DMS114 treated with DMSO at 0.1 percent for 48 hours (cell line): ENCODE measurements around the gene ZNF24.

Experiments used
- DNase-seq: peaks from one replicate; lab custom pipeline; 2025; ENCODE audit not compliant: unreplicated experiment; lab: John Stamatoyannopoulos, UW

The ZNF24 gene

DNA sequence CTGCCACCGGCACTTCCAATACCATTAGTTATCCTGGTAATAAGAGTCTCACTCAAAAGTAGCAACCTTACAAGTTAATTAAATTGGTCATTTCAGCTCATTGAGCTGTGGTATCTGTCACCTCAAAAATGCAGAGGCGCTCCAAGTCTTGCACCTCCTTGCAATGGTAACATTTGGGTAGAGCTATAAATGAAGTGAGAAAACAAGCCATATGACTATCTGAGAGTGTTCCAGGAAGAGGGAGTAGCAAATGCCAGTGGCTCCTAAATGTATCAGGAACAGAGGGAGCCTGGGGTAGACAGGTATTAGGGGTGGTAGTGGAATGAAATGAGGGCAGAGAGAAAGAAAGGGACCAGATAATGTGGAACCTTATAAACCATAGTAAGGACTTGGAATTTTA, 48.2 kb downstream of the ZNF24 start:
- no peak for DNase-seq

DNA sequence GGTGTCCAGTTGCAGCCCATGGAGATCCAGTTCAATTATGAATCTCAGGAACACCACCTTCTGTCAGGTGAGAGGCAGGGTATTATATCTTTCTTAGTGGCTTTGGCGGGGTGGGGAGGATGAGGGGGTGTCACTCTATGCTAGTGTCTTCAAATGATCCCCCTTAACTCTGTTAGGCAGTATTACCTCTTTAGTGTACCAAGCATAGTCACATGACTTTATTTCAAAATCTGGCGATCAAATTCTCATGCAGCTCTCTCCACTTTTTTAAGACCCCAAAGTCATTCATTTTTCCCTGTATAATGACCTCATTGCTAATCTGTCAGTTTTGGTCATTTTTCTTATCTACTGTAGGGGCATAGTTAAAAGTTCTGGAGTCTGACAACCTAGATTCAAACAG, 53.1 kb downstream of the ZNF24 start:
- no peak for DNase-seq

DNA sequence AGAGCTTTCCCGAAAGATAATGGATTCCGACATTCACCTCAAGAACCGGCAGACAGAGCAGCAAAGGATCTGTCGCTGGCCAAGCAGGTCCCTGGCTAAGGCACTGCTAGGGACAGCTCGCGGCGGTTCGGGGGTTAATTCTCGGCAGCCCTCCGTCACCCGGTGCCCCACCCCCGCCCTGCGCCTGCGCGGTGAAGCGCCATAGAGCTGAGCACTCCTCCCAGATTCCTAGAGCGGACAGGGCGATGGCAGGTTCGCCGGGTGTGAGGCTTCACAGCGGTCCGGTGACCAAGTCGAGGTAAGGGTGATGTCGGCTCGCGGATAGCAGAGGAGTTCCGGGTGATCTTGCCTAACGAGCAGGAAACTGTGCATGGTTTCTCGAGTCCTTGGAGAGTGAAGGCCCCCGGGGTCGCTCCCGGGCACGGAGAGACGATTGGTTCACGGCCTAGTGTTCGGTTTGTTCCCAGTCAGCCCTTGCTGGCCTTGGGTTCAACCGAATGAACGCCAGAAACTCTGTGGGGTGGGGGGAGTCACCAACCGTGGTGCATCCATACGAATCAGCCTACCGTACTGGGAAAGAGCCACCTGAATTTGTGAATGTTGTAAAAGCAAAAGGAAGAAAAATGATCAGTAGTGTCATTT, 54.0 kb downstream of the ZNF24 start, which contains the start of gene ZSCAN30:
TSS of gene ZSCAN30 (minus strand) at position 136 of the 642 bp plus-strand sequence. CDS start 25,877 bp downstream, outside the sequence.
- peak; percentile 83 for DNase-seq

DNA sequence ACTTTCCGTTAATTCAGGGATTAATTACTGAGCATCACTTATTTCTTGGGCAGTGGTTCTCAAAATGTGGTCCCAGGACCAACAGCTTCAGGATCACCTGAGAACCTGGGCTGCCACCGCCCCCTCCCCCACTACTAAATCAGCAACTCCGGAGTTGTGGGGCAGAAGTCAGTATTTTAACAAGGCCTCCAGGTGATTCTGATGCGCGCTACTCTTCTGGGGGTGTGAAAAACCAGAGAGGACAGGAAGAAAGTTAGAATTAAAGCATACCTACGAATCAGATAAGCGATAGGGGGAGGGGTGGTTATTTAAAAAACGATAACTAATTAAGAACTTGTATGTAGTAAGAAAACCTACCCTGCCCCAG, 54.5 kb downstream of the ZNF24 start:
- no peak for DNase-seq

DNA sequence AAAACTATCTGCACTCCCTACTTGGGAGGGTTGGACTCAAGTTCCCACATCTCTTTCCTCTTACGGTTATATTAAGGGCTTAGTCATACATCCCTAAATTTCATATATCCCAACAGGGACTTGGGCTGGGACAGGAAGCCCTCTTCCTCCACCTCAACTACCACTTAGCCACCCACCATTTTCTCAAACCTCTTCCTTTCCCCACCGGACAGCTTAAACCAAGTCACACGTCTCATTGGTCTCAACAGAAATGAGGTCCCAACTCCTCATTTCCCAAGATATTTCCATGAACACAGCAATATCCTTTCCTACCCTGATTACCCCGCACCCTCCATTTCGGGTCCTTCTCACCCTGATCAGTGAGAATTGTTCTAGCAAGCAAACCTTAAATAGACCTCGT, 54.9 kb downstream of the ZNF24 start:
- DNase-seq = no peak

DNA sequence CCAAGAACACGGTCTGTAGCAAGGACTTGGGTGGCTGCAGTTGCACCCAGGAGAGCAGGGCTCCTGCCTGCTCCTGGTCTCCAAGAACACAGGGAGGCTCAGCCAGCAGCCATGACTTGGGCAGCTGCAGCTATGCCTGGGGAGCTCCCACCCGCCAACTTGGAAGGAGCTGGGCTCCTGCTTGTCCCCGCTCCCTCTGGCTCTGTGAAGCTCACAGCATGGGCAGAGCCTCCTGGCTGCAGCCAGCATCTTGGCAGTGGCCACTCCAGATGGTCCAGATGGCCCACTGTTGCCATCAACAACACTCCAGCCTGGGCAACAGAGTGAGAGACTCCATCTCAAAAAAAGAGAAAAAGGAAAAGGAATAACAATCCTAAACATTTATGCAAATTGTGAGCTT, 59.4 kb downstream of the ZNF24 start:
- no peak for DNase-seq

DNA sequence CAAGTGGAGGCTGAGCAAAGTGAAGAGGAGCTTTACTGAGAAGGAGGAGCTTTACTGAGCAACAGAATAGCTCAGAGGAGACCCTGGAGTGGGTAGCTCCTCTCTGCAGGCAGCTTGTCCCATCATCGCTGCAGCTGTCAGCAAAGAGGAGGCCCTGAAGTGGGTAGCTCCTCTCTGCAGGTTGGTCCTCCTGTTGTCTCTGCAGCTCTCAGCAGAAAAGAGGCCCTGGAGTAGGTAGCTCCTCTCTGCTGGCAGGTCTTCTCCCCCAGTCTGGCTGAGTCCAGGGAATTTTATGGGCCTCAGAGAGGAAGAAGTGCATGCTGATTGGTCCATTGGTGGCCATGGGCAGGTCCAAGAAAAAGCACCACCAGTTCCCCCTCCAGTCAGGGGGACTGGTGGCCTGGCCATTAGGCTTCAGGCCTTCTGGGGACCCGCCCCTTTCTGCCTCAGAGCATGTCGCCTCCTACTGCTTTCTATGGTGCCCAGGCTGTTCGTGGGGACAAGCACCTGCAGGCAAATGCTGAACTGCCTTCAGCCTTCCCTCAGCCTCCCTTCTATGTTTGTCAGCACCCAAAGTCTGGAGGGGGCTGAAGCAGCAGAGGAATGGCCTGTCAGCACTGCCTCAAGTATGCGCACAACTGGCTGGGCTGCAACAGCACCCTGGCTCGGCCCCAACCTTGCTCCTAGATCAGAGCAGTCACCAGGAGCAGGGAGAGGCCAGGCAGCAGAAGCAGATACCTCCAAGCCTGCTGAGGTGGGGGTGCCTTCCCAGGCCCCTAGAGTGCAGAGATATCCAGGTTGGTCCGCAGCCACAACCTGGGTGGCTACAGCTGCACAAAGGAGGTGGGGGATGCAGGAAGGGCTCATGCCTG, 60.1 kb downstream of the ZNF24 start:
- no peak for DNase-seq

DNA sequence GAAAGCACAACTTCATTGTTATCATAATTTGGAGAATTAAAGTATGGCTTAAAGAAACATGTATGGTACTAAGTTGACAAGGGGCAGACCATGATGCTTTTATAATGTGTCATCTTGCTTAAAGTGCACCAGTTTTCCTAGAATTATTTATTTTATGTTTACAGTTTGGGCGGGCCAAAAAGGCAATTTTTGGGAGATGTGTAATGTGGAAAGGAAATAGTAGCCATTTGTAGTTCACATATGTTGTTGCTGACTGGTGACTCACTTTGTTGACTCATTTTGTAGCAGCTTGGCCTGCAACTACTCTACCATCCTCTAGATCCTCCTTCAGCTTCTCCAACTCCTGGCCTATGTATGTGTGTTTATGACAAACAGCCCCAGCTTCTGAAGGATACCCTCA, 61.9 kb downstream of the ZNF24 start:
- no peak for DNase-seq
